Psoas muscle (tissue), 8 donors: ENCODE results near the gene C16orf74. TPM values are rescaled to one million over a fixed set of nuclear protein-coding genes. Genes with fewer than 3 reads are reported as not detected.
A peak's percentile ranks its signal among the peaks of the same experiment; 100 is the strongest.

ENCODE experiments used
- ATAC-seq, 4 donors: fragments of 200-7000 bp; cut with Tn5 transposase; one replicate each; pipeline ENCODE4 v1.9.1; 2020; ENCODE audit warnings: moderate library complexity in 3 of 4, mild to moderate bottlenecking in 2 of 4
- DNase-seq, 2 donors: peaks; one replicate each; pipeline ENCODE4 v3.0.0-alpha.2; 2020
- H3K27ac ChIP-seq: fragments of 200-600 bp; one replicate; pipeline ENCODE4 v1.8.0; 2022
- H3K27me3 ChIP-seq, 3 donors: fragments of 200-600 bp in 1 of 3; one replicate each; pipeline versions ENCODE4 v1.6.1 to v1.8.0; 2013 to 2022; ENCODE audit warnings: low read length in 2 of 3, mild to moderate bottlenecking in 2 of 3, moderate library complexity in 1 of 3; ENCODE audit not compliant: insufficient read depth in 3 of 3
- H3K36me3 ChIP-seq, 2 donors: fragments of 200-600 bp in 1 of 2; one replicate each; pipeline versions ENCODE4 v1.6.1 to v1.8.0; 2013 to 2022; ENCODE audit warnings: low read depth in 1 of 2, mild to moderate bottlenecking in 1 of 2, moderate library complexity in 1 of 2; ENCODE audit not compliant: insufficient read depth in 1 of 2
- H3K4me1 ChIP-seq: fragments of 200-600 bp; one replicate; pipeline ENCODE4 v1.8.0; 2022
- H3K4me3 ChIP-seq: fragments of 200-600 bp; one replicate; pipeline ENCODE4 v1.8.0; 2022; ENCODE audit warnings: mild to moderate bottlenecking
- H3K9me3 ChIP-seq: fragments of 200-600 bp; one replicate; pipeline ENCODE4 v1.8.0; 2022
- WGBS, 3 donors: extraction: QIAGEN DNeasy Blood & Tissue Kit; methylation state at CpG; one replicate each; pipeline versions ENCODE4 v1.1.6 to v1.1.7; 2013; 5-methylcytosine and 5-hydroxymethylcytosine counted together
- intact Hi-C, 2 donors: fragments of 100-400 bp; cut with DNase I; formaldehyde crosslinking; loops; one replicate each; pipeline versions ENCODE4 v1.11.0 to v1.14.2; 2022
- polyA plus RNA-seq, 3 donors: library from polyadenylated mRNA; stranded (reverse); fragments of 200-250 nt; gene quantifications; one replicate each; pipeline ENCODE4 v1.2.3, GENCODE V29; 2013
- total RNA-seq, 4 donors: library from RNA; stranded (reverse); fragmentation: NEBNext Ultra II Directional in 2 of 4; extraction: Animal tissue kit (Norgen Biotek cat#: 25700) in 2 of 4; gene quantifications; one replicate each; pipeline versions ENCODE4 v1.2.1 to v1.2.4, GENCODE V29; 2021 to 2023
- TF ChIP-seq, protein P1 (sequence below): fragments of 200-600 bp; IDR thresholded peaks from one replicate; pipeline ENCODE4 v1.8.0; 2022; ENCODE audit warnings: antibody characterized with exemption
- donor health status: healthy with polysubstance abuse.
- donor health status: DM: no; HTN: no; CAD: no; lungs with moderate emphysema.
- donor health status: Bipolar disorder and iron deficiency.
- donor health status: healthy.
- donor health status: DM: yes; HTN: yes; CAD: no.
- donor health status: DM: no; HTN: no; CAD: no.
- donor health status: DM: no; HTN: no; CAD: no.
- donor health status: DM: yes; HTN: yes; CAD: no.

Gene C16orf74
- total and polyA plus RNA-seq, 7 donors, result 0.13 to 3.8 (median 0.24) TPM; not detected in 2

DNA sequence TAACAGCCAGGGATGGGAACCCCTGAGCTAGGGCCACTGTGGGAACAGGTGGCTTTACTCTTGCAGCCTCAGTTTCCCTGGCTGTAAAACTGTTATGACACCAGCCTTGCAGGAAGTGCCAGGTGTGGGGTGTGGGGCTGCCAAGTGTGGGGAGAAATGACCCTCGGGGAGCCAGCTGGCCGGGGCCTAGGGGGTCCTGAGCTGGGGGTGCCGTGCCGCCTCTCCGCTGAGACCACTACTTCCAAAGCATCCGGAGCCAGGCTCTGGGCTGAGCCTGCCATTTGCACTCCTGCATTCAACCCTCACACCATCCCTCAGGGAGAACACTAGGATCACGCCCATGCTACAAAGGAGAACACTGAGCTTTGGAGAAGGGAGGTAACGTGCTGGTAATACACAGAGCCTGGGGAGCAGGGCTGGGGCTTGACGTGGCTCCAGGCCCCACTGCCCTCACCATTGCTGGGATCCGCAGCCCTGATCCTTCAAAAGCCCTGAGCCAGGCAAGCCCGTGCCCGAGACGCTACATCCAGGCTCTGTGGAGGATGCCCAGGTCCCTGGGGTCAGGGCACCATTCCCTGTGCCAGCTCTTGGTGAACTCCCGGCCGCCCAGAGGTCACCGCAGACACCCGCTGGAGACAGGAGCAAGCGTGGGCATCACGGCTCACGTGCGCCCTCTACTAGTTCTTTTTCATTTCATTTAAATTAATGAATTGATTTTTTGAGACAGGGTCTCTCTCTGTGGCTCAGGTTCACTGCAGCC is 33.3 kb downstream of the C16orf74 start:
- no peak overlapping the region for H3K4me3 ChIP-seq
- peak; percentile 71 to 84 for DNase-seq
- WGBS, 3 donors, result 34 to 45% (median 37%) methylated on average over 21 of the region's 21 CpGs
- TF ChIP-seq, protein P1, sequence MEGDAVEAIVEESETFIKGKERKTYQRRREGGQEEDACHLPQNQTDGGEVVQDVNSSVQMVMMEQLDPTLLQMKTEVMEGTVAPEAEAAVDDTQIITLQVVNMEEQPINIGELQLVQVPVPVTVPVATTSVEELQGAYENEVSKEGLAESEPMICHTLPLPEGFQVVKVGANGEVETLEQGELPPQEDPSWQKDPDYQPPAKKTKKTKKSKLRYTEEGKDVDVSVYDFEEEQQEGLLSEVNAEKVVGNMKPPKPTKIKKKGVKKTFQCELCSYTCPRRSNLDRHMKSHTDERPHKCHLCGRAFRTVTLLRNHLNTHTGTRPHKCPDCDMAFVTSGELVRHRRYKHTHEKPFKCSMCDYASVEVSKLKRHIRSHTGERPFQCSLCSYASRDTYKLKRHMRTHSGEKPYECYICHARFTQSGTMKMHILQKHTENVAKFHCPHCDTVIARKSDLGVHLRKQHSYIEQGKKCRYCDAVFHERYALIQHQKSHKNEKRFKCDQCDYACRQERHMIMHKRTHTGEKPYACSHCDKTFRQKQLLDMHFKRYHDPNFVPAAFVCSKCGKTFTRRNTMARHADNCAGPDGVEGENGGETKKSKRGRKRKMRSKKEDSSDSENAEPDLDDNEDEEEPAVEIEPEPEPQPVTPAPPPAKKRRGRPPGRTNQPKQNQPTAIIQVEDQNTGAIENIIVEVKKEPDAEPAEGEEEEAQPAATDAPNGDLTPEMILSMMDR, result peak; percentile 79
- no peak overlapping the region for H3K27ac ChIP-seq
- H3K9me3 ChIP-seq, result no peaks in the 10 kb centered on the region
- intact Hi-C loops, result loop anchor here (5.0 kb wide), 3 partner anchors 40 to 470 kb away; no protein-coding TSS in a partner anchor
- ATAC-seq, result peak; percentile 47 to 69 (median 60)
- peaks cover 26% of the 10 kb centered on the region for H3K4me1 ChIP-seq
- no peaks in the 10 kb centered on the region for H3K36me3 ChIP-seq
- H3K27me3 ChIP-seq, result peaks cover 0 to 2% (median 0%) of the 10 kb centered on the region in 3 donors

DNA sequence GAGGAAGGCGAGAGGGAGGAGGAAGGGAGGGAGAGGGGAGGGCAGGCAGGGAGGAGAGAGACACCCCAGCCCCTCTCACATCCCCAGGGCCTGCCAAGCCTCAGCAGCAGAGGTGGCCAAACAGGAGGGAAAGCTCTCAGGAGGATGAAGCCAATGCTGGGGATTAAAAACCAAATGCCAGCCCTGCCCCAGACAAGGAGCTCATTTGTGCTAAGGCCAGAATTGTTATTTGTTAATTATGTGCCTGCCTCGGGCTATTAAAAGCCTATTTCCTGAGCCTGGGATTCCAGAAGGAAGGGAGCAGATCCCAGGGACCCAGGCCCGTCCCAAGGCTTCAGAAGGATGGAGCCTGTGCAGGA is 34.2 kb downstream of the C16orf74 start:
- no peaks in the 10 kb centered on the region for H3K36me3 ChIP-seq
- no peak overlapping the region for H3K4me3 ChIP-seq
- H3K4me1 ChIP-seq, result peaks cover 17% of the 10 kb centered on the region
- 56 to 61% (median 56%) methylated on average over 3 of the region's 3 CpGs for WGBS, 3 donors
- ATAC-seq, result no peak
- intact Hi-C loops, result loop anchor here (5.0 kb wide), 3 partner anchors 39 to 469 kb away; no protein-coding TSS in a partner anchor
- H3K9me3 ChIP-seq, result no peaks in the 10 kb centered on the region
- TF ChIP-seq, protein P1, result no peak
- peaks cover 0 to 2% (median 0%) of the 10 kb centered on the region in 3 donors for H3K27me3 ChIP-seq
- no peak overlapping the region for H3K27ac ChIP-seq
- DNase-seq, result no peak

GRCh38 chr16:85716022-85716679 is 34.7 kb downstream of the C16orf74 start:
- H3K36me3 ChIP-seq, result no peaks in the 10 kb centered on the region
- intact Hi-C loops, result loop anchor here (5.0 kb wide), 3 partner anchors 39 to 469 kb away; no protein-coding TSS in a partner anchor
- H3K9me3 ChIP-seq, result no peaks in the 10 kb centered on the region
- no peak for ATAC-seq
- peaks cover 0 to 2% (median 0%) of the 10 kb centered on the region in 3 donors for H3K27me3 ChIP-seq
- no peak for DNase-seq
- H3K4me1 ChIP-seq, result peaks cover 12% of the 10 kb centered on the region
- TF ChIP-seq, protein P1, result no peak
- H3K27ac ChIP-seq, result no peak overlapping the region
- no peak overlapping the region for H3K4me3 ChIP-seq
- 31 to 35% (median 32%) methylated on average over 9 of the region's 9 CpGs for WGBS, 3 donors

DNA sequence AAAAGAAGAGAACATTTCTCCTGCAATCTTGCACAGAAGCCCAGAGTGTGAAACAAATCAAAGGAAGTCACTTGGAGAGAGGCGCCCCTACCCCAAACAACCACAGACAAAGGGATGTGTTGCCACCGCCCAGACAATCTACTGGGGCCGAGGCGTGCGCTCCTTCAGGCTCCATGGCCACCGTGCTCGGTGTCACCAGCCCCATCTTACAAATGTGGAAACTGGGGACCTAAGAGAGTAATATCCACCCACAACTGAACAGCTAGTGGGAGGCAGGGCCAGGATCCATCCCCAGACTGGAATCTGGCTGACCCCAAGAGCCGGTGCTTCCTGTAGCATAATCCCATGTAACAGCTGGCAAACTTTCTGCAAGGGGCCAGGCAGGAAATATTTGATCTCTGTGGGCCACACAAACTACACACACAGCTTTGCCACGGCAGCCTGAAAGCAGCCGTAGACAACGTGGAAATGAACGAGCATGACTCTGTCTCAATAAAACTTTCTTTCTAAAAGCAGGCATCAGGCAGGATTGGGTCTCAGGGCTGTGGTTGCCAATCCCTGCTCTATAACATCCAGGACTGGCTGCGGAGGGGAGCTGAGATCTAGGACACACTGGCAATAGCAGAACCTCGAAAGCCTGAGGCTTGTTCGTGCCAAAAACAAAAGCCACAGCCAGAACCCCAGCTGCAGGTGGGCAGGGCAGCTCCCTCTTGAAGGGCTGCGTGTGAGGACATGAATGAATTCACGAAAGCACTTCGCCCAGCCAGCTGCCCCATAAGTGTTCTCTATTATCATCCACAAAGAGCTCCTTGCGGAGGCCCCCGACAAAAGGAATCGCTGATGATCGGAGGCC is 35.5 kb downstream of the C16orf74 start:
- TF ChIP-seq, protein P1, result no peak
- Histone ChIP-seq H3K27ac (no peak overlapping the region), H3K36me3 (no peaks in the 10 kb centered on the region), H3K4me3 (no peak overlapping the region), H3K9me3 (no peaks in the 10 kb centered on the region), H3K4me1 (peaks cover 10% of the 10 kb centered on the region), H3K27me3 (peaks cover 0 to 2% (median 0%) of the 10 kb centered on the region in 3 donors)
- 32 to 45% (median 42%) methylated on average over 22 of the region's 22 CpGs for WGBS, 3 donors
- ATAC-seq (no peak), DNase-seq (no peak)
- intact Hi-C loops, result loop anchor here (5.0 kb wide), 3 partner anchors 38 to 468 kb away; no protein-coding TSS in a partner anchor
